Esophagus squamous epithelium (tissue), 4 donors: ENCODE results near the gene GFOD2.

Source experiments
- CTCF ChIP-seq, 6 experiments: fragments of 450-650 bp in 4 of 6; fragments of 200-600 bp in 2 of 6; sonication (generic) in 2 of 6; IDR thresholded peaks; one replicate each; pipeline ENCODE4 v1.5.1; 2016 to 2019; ENCODE audit warnings: antibody characterized with exemption in 6 of 6, mild to moderate bottlenecking in 4 of 6, moderate library complexity in 4 of 6
- POLR2A ChIP-seq, 4 donors: fragments of 450-650 bp; IDR thresholded peaks; one replicate each; pipeline ENCODE4 v1.6.1; 2017; ENCODE audit warnings: antibody characterized with exemption in 4 of 4, mild to moderate bottlenecking in 4 of 4, moderate library complexity in 3 of 4

- TF ChIP-seq CTCF (IDR thresholded peaks at IDR 0.05), result no peak
- TF ChIP-seq POLR2A (IDR thresholded peaks at IDR 0.05), result no peak
Measured at GRCh38 chr16:67758966-67759365, 39.9 kb upstream of the GFOD2 start.
